Liver (tissue), 9 donors: ENCODE data around the gene SPATS1. TPM values are rescaled to one million over a fixed set of nuclear protein-coding genes. Genes with fewer than 3 reads are reported as not detected.
"Not testable (repeated sequence)": the region's sequence is repeated elsewhere in the genome, so short reads cannot be mapped to it uniquely, and the experiment has no call there.

ENCODE experiments used
- DNase-seq: peaks from one replicate; pipeline ENCODE4 v3.0.0-alpha.2; 2017; ENCODE audit warnings: low spot score
- H3K27ac ChIP-seq, 2 donors: one replicate each; pipeline ENCODE4 v1.7.0; 2013; ENCODE audit warnings: inconsistent platforms in 2 of 2, low read length in 2 of 2, control low read depth in 1 of 2, low read depth in 1 of 2, mild to moderate bottlenecking in 1 of 2
- H3K27me3 ChIP-seq, 4 donors: one replicate each; pipeline versions ENCODE4 v1.6.1 to v1.7.0; 2013; ENCODE audit warnings: low read length in 3 of 4, inconsistent platforms in 1 of 4, mild to moderate bottlenecking in 1 of 4, moderate library complexity in 1 of 4; ENCODE audit not compliant: control insufficient read depth in 4 of 4, insufficient read depth in 4 of 4
- H3K36me3 ChIP-seq, 4 donors: one replicate each; pipeline versions ENCODE4 v1.6.1 to v1.7.0; 2013; ENCODE audit warnings: low read length in 3 of 4, mild to moderate bottlenecking in 3 of 4, low read depth in 1 of 4, moderate library complexity in 1 of 4; ENCODE audit not compliant: control insufficient read depth in 4 of 4, insufficient read depth in 3 of 4
- H3K4me1 ChIP-seq, 4 donors: one replicate each; pipeline versions ENCODE4 v1.6.1 to v1.7.0; 2013; ENCODE audit warnings: low read length in 3 of 4, mild to moderate bottlenecking in 3 of 4, moderate library complexity in 1 of 4; ENCODE audit not compliant: control insufficient read depth in 4 of 4, insufficient read depth in 4 of 4
- H3K4me3 ChIP-seq, 3 donors: one replicate each; pipeline versions ENCODE4 v1.6.1 to v1.7.0; 2013; ENCODE audit warnings: low read length in 3 of 3, control low read depth in 1 of 3, low read depth in 1 of 3, mild to moderate bottlenecking in 1 of 3
- H3K9ac ChIP-seq, 2 donors: one replicate each; pipeline ENCODE4 v1.7.0; 2013; ENCODE audit warnings: low read length in 2 of 2, mild to moderate bottlenecking in 2 of 2, moderate library complexity in 2 of 2, control low read depth in 1 of 2, low read depth in 1 of 2
- H3K9me3 ChIP-seq, 4 donors: one replicate each; pipeline versions ENCODE4 v1.6.1 to v1.7.0; 2013; ENCODE audit warnings: low read length in 3 of 4; ENCODE audit not compliant: control insufficient read depth in 4 of 4
- ATF3 ChIP-seq: IDR thresholded peaks from 2 replicates; pipeline ENCODE4 v1.6.1; 2016; ENCODE audit warnings: antibody characterized with exemption
- CTCF ChIP-seq: fragments of 150-350 bp; IDR thresholded peaks from 2 replicates; pipeline ENCODE4 v1.5.1; 2017; ENCODE audit warnings: improper control_type of control experiment, low read depth, low read length; ENCODE audit not compliant: missing input control
- EGR1 ChIP-seq, 2 donors: IDR thresholded peaks; 2 replicates each; pipeline ENCODE4 v1.6.1; 2016 to 2018; ENCODE audit warnings: antibody characterized with exemption in 2 of 2, low read depth in 2 of 2
- FOXA2 ChIP-seq: IDR thresholded peaks from 2 replicates; pipeline ENCODE4 v1.6.1; 2016; ENCODE audit warnings: antibody characterized with exemption
- GABPA ChIP-seq, 2 donors: IDR thresholded peaks in 1 of 2; conservative IDR thresholded peaks in 1 of 2; 2 replicates each; pipeline ENCODE4 v1.6.1; 2016; ENCODE audit warnings: antibody characterized with exemption in 2 of 2, mild to moderate bottlenecking in 1 of 2, moderate library complexity in 1 of 2
- HNF4A ChIP-seq, 2 donors: conservative IDR thresholded peaks; 2 replicates each; pipeline ENCODE4 v1.6.1; 2016; ENCODE audit warnings: antibody characterized with exemption in 2 of 2, mild to moderate bottlenecking in 2 of 2
- HNF4G ChIP-seq: IDR thresholded peaks from 2 replicates; pipeline ENCODE4 v1.6.1; 2016; ENCODE audit warnings: antibody characterized with exemption
- JUND ChIP-seq, 2 donors: IDR thresholded peaks; 2 replicates each; pipeline ENCODE4 v1.6.1; 2016; ENCODE audit warnings: antibody characterized with exemption in 2 of 2
- MAX ChIP-seq: IDR thresholded peaks from 2 replicates; pipeline ENCODE4 v1.6.1; 2016; ENCODE audit warnings: antibody characterized with exemption
- NR2F2 ChIP-seq: IDR thresholded peaks from 2 replicates; pipeline ENCODE4 v1.6.1; 2016; ENCODE audit warnings: antibody characterized with exemption
- RAD21 ChIP-seq, 2 donors: IDR thresholded peaks; 2 replicates each; pipeline ENCODE4 v1.6.1; 2016; ENCODE audit warnings: antibody characterized with exemption in 2 of 2, mild to moderate bottlenecking in 2 of 2
- REST ChIP-seq: IDR thresholded peaks from 2 replicates; pipeline ENCODE4 v1.6.1; 2016; ENCODE audit warnings: antibody characterized with exemption, mild to moderate bottlenecking
- RXRA ChIP-seq, 2 donors: IDR thresholded peaks; 2 replicates each; pipeline ENCODE4 v1.6.1; 2017 to 2018; ENCODE audit warnings: antibody characterized with exemption in 2 of 2, mild to moderate bottlenecking in 1 of 2
- SP1 ChIP-seq: IDR thresholded peaks from 2 replicates; pipeline ENCODE4 v1.6.1; 2018; ENCODE audit warnings: antibody characterized with exemption, mild to moderate bottlenecking
- YY1 ChIP-seq: IDR thresholded peaks from 2 replicates; pipeline ENCODE4 v1.6.1; 2016; ENCODE audit warnings: antibody characterized with exemption, mild to moderate bottlenecking
- ZBTB33 ChIP-seq: IDR thresholded peaks from 2 replicates; pipeline ENCODE4 v1.6.1; 2016; ENCODE audit warnings: antibody characterized with exemption
- WGBS: extraction: QIAGEN DNeasy Blood & Tissue Kit; methylation state at CpG from one replicate; pipeline ENCODE4 v1.1.7; 2013; 5-methylcytosine and 5-hydroxymethylcytosine counted together
- polyA plus RNA-seq, 2 donors: library from polyadenylated mRNA; stranded (reverse) in 1 of 2; unstranded in 1 of 2; fragments of 200-250 nt in 1 of 2; fragments of >200 nt in 1 of 2; fragmentation: Nextera tagmentation in 1 of 2; extraction: Ambion mirVana in 1 of 2; gene quantifications; one replicate each; pipeline versions ENCODE4 v1.2.1 to v1.2.3, GENCODE V29; 2013 to 2015
- total RNA-seq, 2 donors: library from RNA; depleted of rRNA; stranded (reverse); fragments of >200 nt; gene quantifications; one replicate each; pipeline ENCODE4 v1.2.3, GENCODE V29; 2014
- donor health status: healthy.
- donor health status: healthy.
- donor health status: healthy.
- donor health status: healthy.
- donor health status: healthy.

The SPATS1 gene
- total and polyA plus RNA-seq, 4 donors, result not detected

GRCh38 chr6:44342052-44342451 is 398 bp upstream of the SPATS1 start (continued):
- TF ChIP-seq ZBTB33, result no peak
- TF ChIP-seq GABPA (IDR thresholded peaks at IDR 0.05 in 1 of 2, conservative IDR thresholded peaks at IDR 0.05 in 1 of 2), result no peak
- TF ChIP-seq NR2F2, result no peak
- no peak for TF ChIP-seq CTCF
- no peak for TF ChIP-seq JUND (IDR thresholded peaks at IDR 0.05)
- no peak for TF ChIP-seq EGR1 (IDR thresholded peaks at IDR 0.05; ENCODE audit: low read depth in 2 of 2)

GRCh38 chr6:44346818-44347217 is 4.4 kb downstream of the SPATS1 start:
- 82% methylated on average over 4 of the region's 4 CpGs for WGBS
- not testable (repeated sequence) for H3K9ac ChIP-seq, H3K36me3 ChIP-seq, H3K27ac ChIP-seq, H3K9me3 ChIP-seq, DNase-seq, H3K27me3 ChIP-seq, H3K4me3 ChIP-seq
- peaks cover 2 to 21% (median 12%) of the 10 kb centered on the region in 4 donors for H3K4me1 ChIP-seq

GRCh38 chr6:44349904-44350649 is 7.6 kb downstream of the SPATS1 start:
- Histone ChIP-seq H3K9ac (no peak overlapping the region), H3K27ac (peak overlapping the region; percentile 36 to 64), H3K9me3 (no peaks in the 10 kb centered on the region), H3K4me3 (no peak overlapping the region), H3K36me3 (no peaks in the 10 kb centered on the region), H3K4me1 (peaks cover 2 to 13% (median 10%) of the 10 kb centered on the region in 4 donors), H3K27me3 (no peaks in the 10 kb centered on the region)
- no peak for DNase-seq
- 49% methylated on average over 6 of the region's 6 CpGs for WGBS
- TF ChIP-seq REST (peak; percentile 44), HNF4G (peak; percentile 84), EGR1 (IDR thresholded peaks at IDR 0.05; ENCODE audit: low read depth in 2 of 2) (peak in 1 of 2 donors; percentile 56), HNF4A (conservative IDR thresholded peaks at IDR 0.05) (peak; percentile 97), ATF3 (no peak), ZBTB33 (peak; percentile 88), RAD21 (IDR thresholded peaks at IDR 0.05) (peak; percentile 18 to 51), SP1 (peak; percentile 94), YY1 (peak; percentile 76), RXRA (IDR thresholded peaks at IDR 0.05) (peak; percentile 71 to 77), MAX (peak; percentile 48), JUND (IDR thresholded peaks at IDR 0.05) (peak in 1 of 2 donors; percentile 27), CTCF (no peak), NR2F2 (no peak), FOXA2 (no peak), GABPA (IDR thresholded peaks at IDR 0.05 in 1 of 2, conservative IDR thresholded peaks at IDR 0.05 in 1 of 2) (no peak)
